NCI-H2107 (cell line): ENCODE measurements around the gene TAF1C.

Experiments used
- DNase-seq: peaks from one replicate; lab custom pipeline; 2025; lab: John Stamatoyannopoulos, UW

Gene TAF1C

GRCh38 chr16:84159800-84160199, 27.1 kb downstream of the TAF1C start:
- no peak for DNase-seq

DNA sequence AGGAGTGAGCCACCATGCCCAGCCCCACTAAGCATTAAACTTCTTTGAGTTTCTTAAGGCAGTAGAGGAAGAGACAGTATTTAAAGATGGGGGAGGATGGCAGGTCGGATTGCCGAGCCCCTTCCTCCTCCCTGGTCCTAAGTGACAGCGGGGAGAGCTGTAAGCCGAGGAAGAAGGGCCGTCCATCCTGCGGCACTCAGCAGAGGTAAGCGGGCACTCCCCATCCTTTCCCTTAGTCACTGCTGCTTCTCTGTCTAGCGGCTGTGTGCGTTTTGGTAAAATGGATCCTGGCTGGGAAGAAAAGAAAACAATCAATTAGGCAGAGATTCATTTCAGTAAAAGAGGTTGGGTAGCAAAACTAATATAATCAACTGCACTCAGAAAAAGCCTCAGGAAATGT, 27.9 kb downstream of the TAF1C start:
- DNase-seq, result no peak

DNA sequence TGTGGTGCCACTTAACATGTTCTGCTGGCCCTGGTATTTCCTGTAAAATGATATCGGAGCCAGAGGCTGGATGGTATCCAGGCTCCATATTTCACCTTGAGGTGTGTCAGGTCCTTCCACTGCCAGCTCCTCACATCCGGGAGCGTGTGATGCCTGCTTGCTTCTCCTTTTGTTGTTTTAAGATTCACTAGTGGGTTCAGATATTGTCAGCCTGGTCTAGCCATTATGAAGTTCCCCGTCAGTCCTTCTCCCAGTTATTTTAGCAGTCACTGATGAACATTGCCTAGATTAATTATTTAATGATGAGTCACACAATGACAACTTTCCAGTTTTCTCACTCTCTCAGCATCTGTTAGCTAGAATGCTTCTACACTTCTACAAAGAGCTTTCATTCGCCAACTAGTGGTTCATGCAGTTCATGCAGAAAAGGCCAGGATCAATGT, 30.5 kb downstream of the TAF1C start:
- DNase-seq, result no peak

DNA sequence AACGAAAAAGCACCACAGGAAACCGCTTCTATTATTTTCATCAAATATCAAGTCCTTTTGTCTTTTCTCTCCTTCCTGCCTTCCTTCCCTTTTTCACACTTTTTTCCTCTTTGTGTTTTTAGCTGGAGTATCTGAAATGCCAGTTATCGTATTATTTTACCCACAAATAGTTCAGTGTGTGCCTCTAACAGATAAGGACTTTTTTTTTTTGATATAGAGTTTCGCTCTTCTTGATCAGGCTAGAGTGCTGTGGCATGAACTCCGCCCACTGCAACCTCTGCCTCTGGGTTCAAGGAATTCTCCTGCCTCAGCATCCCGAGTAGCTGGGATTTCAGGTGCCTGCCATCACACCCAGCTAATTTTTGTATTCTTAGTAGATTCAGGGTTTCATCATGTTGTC, 31.1 kb downstream of the TAF1C start:
- no peak for DNase-seq

DNA sequence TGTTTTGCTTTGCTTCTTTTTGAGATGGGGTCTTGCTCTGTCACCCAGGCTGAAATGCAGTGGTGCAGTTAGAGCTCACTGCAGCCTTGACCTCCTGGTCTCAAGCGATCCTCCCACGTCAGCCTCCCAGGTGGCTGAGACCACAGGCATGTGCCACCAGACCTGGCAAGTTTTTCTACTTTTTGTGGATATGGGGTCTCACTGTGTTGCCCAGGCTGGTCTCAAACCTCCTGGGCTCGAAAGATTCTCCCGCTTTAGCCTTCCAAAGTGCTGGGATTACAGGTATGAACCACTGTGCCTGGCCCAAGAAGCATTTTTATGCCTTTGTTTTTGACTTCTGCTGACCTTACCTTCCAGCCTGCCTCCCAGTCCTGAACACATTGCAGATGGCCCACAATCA, 31.6 kb downstream of the TAF1C start:
- no peak for DNase-seq

DNA sequence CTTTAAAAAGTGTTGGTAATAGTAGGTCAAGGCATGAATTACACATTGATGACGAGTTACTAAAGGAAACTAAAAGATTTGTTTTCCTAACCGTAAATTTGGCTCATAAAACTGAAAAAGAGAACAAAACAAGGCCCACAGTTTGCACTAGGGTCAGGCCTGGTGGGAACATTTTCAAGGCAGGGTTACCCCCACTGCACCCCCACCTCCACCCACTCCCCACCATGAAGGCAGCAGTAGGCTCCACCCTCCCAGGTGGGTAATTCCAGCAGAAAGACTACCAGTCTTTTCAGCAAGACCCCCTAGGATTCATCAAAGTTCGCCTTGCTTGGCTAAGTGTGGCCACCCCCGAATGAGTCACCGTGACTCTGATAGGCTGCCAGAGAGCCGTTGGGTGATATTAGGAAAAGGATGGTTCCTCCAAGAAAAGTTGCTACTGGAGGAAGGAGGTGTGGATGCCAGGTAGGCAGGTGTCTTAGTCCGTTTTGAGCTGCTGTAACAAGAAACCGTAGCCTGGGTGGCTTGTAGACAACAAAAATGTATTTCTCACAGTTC, 33.1 kb downstream of the TAF1C start:
- no peak for DNase-seq

GRCh38 chr16:84150926-84151325, 35.9 kb downstream of the TAF1C start:
- no peak for DNase-seq

DNA sequence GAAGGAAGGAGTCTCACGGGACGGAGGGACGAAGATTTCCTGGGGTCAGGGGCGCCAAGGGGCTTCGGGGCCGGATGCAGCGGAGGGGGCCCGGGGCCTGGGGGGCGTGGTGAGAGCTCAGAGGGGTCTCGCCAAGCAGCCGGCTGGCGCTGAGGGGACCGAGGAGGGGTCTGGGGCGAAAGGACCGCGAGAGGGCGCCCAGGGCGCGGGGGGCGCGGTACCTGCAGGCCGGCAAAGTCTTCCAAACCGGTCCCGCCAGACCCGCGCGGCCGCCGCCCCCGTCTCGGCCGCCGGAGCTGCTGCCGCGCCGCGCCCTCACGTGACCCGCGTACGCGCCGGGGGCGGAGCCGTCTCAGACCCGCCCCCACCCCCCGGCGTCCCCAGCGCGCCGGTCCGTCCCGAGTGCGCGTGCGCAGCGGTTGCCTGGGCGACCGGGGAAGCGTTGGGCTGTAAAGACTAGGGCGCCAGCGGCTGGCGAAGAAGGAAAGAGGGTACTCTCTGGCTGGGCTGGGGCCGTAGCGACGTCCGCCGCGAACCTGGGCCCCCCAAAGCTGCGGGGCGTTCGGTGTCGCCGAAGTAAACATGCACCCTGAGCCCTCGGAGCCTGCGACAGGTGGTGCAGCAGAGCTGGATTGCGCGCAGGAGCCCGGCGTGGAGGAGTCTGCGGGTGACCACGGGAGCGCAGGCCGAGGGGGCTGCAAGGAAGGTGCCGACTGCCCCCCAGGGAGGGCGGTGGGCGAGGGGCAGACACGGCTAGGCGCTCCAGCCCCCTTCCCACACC, 41.8 kb downstream of the TAF1C start, which contains the start of the genes DNAAF1 and HSDL1:
Gene DNAAF1, plus strand, starts transcription at position 450 of the 781 bp plus-strand sequence. Its CDS starts 133 bp downstream, at position 583.
Gene HSDL1, minus strand, starts transcription at position 319 of the 781 bp plus-strand sequence. CDS start 13,856 bp downstream, outside the sequence.
- peak; percentile 76 for DNase-seq

DNA sequence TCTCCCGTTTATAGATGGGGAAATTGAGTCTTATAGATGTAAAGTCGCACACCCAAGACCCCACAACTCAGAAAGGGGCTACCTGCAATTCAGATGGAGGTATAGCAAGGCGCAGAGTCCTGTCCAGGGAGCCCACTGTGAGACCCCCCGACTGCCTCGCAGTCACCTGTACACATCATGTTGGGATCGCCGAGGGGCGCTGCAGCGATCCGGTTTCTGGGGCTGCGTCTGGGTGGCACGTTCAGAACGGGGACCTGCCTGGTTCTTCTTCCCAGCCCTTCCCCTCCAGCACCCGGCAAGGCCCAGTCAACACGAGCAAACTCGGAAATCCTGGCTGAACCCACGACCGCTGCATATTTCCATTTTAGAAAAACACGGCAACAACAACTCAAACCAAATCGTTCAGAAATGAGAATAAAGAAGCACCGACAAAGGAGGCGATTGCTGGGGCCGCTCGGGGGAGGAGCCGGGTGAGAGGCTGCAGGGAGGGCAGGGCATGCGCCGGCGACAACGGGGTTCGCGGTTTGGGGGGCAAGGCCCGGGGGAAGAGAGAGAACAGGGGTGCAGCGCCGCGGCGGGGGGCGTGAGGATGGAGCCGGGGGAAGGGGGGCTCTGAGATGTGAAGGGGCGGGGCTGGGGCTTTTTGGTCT, 42.5 kb downstream of the TAF1C start:
- DNase-seq, result no peak

DNA sequence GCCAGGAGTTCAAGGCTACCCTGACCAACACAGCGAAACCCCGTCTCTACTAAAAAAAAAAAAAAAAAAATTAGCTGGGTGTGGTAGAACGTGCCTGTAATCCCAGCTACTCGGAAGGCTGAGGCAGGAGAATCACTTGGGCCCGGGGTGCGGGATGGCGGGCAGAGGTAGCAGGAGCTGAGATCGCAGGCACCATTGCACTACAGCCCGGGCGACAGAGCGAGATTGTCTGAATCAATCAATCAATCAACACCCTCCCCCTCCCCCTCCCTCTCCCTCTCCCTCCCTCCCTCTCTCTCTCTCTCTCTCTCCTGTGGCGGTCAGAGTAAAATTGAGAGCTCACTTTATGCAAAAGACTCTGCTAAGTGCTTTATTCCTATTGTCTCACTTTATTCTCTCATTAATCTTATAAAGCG, 43.1 kb downstream of the TAF1C start:
- no peak for DNase-seq

DNA sequence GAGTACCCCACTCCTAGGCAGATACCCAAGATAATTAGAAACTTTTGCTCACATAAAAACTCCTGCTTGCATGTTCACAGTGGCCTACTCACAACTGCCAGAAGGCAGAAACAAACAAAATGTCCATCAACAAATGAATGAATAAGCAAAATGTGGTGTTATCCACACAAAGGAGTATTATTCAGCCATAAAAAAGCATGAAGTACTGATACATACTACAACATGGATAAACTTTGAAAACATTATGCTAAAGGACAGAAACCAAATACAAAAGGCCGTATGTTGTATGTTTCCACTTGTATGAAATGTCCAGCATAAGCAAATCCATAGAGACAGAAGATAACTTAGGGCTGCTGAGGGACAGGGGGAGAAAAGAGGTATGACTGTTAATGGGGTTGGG, 43.8 kb downstream of the TAF1C start:
- DNase-seq, result no peak

- no peak for DNase-seq
These were observed 45.6 kb downstream of the TAF1C start for GRCh38 chr16:84141143-84141670.

- no peak for DNase-seq
These were observed 47.1 kb downstream of the TAF1C start for GRCh38 chr16:84139628-84140258.

- peak; percentile 70 for DNase-seq
These were observed 47.8 kb downstream of the TAF1C start for GRCh38 chr16:84138824-84139627.

- no peak for DNase-seq
These were observed 48.4 kb downstream of the TAF1C start for GRCh38 chr16:84138500-84138823.

DNA sequence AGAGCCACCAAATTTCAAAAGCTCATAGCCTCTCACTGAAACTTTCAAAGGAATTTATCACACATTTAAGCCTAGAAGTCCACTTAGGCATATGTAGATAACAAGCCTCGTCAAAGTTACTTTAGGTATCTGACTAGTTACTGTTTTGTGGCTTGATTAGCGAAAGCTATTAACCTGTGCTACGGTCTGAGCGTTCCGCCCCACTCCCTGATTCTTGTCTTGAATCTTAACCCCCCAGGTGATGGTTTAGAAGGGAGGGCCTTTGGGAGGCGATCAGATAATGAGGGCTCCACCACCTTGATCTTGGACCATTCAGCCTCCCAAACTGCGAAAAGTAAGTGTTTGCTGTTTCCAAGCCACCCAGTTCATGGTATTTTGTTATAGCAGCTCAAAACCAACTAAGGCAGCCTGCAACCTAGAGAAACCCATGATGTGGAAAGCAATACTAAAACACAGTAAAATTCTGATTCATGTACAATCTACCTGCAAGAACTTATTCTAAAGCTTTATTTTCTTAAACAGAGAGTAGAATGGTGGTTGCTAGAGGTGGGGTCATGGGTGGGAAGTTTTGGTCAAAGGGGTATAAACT, 49.0 kb downstream of the TAF1C start:
- no peak for DNase-seq

DNA sequence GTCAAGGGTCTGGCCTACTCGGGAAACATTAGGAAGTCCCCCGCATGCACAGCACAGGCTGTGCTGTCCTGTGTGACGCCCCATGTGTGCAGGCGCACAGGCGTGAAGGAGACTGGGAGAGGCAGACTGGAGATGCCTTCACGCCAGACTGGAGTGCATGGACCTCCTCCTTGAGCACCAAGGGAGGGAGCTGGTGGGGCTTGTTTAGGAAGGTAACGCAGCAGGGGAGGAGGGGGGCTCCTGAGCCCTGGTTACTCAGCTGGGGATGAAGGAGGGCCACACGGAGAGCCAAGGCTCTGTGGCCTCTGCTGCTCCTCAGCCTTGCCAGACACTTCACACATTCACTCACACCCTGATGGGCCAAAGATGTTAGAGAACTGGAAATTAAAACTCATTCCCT, 49.6 kb downstream of the TAF1C start:
- no peak for DNase-seq

- DNase-seq, result no peak
These were observed 50.3 kb downstream of the TAF1C start for GRCh38 chr16:84136331-84137125.

DNA sequence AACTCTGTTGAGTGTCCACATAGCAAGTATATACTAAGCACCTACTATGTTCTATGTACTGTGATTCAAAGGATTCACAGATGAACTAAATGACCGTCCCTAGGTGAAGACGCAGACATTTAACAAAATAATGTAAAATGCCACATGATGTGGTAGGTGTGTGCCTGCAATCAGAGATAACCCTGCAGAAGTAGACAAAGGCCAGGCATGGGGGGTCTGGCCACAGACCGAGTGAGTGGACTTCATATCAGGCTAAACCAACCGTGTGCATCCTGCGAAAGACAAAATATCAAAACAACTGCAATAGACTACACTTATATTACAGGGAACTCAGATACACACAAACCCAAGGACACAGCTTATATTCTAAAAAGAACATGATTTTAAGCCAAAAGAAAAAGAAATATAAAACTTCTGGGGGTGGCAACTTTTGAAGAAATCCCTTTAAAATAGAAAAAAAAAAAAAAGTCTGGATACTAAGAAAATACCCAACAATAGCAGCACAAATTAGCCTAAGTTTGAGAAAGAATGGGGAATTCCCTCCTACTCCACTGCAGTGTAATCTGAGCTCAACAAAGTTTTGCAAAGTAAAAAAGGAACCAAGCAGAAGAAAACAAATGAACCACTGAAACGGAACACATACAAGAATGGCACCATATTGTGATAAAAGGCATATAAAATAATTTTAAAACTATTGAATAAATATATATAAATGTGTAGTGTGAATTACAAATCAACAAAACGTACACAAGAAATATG, 54.2 kb downstream of the TAF1C start:
- DNase-seq, result no peak

DNA sequence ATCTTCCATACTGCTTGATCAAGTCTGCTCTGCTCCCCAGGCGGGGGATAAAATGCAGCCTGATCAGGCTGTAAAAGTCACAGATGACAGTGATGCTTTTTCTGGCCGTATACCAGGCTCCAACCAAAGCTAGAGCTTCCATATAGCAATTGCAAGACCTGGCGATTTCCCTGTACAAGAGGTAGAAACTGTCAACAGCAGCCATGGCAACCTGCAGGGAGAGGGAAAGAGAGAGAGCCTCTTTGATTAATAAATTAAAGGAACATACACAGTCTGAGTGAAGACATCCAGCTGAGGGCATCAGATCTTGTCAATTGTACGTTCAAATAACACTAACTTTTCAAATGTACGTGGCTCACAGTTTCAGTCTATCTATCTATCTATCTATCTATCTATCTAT, 55.7 kb downstream of the TAF1C start:
- DNase-seq, result no peak
